Nephron (organoid): Measurements from ENCODE around the gene ELL.

Source experiments
- H3K27ac Mint-ChIP-seq, 3 experiments: 2 replicates each; pipeline ENCODE4 v1.8.0; 2020; ENCODE audit warnings: mixed read lengths in 3 of 3, mild to moderate bottlenecking in 2 of 3, moderate library complexity in 1 of 3
- H3K27me3 Mint-ChIP-seq: 2 replicates; pipeline ENCODE4 v1.8.0; 2021; ENCODE audit warnings: low read depth, mild to moderate bottlenecking, moderate library complexity, mixed read lengths
- H3K36me3 Mint-ChIP-seq: 2 replicates; pipeline ENCODE4 v1.8.0; 2020; ENCODE audit warnings: low read depth, mixed read lengths
- H3K4me1 Mint-ChIP-seq: 2 replicates; pipeline ENCODE4 v1.8.0; 2020; ENCODE audit warnings: mixed read lengths
- H3K4me3 Mint-ChIP-seq, 3 experiments: 2 replicates each; pipeline ENCODE4 v1.8.0; 2020; ENCODE audit warnings: mild to moderate bottlenecking in 3 of 3, mixed read lengths in 3 of 3, moderate library complexity in 2 of 3
- H3K9me3 Mint-ChIP-seq: 2 replicates; pipeline ENCODE4 v1.8.0; 2020; ENCODE audit warnings: mixed read lengths
- CTCF ChIP-seq, 3 experiments: fragments of 200-600 bp; sonication (generic); IDR thresholded peaks; one replicate each; pipeline ENCODE4 v1.5.0; 2021; ENCODE audit warnings: antibody characterized with exemption in 3 of 3; ENCODE audit not compliant: unreplicated experiment in 3 of 3

The ELL gene

DNA sequence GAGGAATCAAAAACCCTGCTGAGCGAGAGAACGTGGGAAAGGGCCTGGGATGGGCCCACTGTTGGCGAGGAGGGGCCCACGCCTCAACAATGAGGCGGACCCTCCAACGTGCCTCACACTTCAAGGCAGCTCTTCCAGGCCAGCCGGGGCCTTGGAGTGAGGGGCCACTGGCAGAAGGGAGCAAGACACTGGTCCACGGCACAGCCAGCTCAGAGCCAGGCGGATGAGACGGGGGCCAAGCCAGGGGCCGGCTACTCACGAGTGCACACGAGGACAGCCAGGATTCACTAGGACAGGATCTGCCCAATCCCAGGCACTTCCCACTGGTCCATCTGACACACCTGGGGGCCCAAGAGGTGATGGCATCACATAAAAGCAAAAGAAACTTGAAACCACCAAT is 20.5 kb downstream of the ELL start:
- TF ChIP-seq CTCF (IDR thresholded peaks at IDR 0.05; ENCODE audit: unreplicated experiment in 3 of 3) = no peak
- no peaks in the 10 kb centered on the region for H3K9me3 Mint-ChIP-seq
- no peaks in the 10 kb centered on the region for H3K36me3 Mint-ChIP-seq
- peaks cover 57% of the 10 kb centered on the region for H3K4me1 Mint-ChIP-seq
- H3K4me3 Mint-ChIP-seq = no peak overlapping the region
- no peaks in the 10 kb centered on the region for H3K27me3 Mint-ChIP-seq
- H3K27ac Mint-ChIP-seq = peak overlapping the region; percentile 4 to 69 (median 39)

DNA sequence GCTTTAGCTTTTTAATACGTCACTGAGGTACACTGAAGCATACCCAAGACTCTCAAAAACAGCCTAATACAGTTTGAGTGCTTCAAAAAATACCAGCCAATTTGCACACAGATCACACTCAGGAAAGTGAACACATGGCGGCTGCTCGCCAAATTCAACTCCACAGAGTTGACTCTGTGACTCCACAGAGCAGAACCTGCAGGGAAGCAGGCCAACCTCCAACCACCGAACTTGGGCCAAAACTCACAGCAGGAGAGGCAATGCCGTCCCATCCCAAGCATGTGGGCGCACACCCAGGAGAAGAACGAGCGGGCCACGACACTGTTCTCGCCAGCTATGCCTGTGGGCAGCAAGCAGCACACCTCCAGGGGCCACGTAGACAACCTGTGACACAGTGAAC is 21.1 kb downstream of the ELL start:
- Mint-ChIP-seq H3K4me3 (no peak overlapping the region), H3K36me3 (no peaks in the 10 kb centered on the region), H3K9me3 (no peaks in the 10 kb centered on the region), H3K4me1 (peaks cover 62% of the 10 kb centered on the region), H3K27me3 (no peaks in the 10 kb centered on the region), H3K27ac (peak overlapping the region; percentile 4 to 69 (median 39))
- no peak for TF ChIP-seq CTCF (IDR thresholded peaks at IDR 0.05; ENCODE audit: unreplicated experiment in 3 of 3)

DNA sequence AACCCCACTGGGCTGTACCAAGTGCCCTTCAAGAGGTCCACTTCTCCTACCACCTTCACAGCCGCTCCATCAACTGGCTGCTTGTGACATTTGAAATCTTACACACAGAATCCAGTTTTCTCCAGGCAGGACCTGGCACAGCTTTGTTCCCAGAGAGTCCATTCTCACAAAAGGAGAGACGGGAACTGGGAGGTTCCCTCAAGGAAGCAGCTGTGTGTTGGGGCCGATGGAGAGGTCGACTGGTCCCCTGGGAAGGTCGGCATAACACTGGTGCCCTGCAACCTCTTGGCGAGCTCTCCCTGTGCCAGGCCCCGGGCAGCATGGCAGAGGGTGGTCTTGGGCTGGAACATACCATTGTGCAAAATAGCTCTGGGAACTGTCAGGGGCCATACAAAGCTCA is 21.5 kb downstream of the ELL start:
- Mint-ChIP-seq H3K36me3 (no peaks in the 10 kb centered on the region), H3K27ac (peak overlapping the region in 1 of 3 experiments; percentile 4), H3K27me3 (no peaks in the 10 kb centered on the region)

DNA sequence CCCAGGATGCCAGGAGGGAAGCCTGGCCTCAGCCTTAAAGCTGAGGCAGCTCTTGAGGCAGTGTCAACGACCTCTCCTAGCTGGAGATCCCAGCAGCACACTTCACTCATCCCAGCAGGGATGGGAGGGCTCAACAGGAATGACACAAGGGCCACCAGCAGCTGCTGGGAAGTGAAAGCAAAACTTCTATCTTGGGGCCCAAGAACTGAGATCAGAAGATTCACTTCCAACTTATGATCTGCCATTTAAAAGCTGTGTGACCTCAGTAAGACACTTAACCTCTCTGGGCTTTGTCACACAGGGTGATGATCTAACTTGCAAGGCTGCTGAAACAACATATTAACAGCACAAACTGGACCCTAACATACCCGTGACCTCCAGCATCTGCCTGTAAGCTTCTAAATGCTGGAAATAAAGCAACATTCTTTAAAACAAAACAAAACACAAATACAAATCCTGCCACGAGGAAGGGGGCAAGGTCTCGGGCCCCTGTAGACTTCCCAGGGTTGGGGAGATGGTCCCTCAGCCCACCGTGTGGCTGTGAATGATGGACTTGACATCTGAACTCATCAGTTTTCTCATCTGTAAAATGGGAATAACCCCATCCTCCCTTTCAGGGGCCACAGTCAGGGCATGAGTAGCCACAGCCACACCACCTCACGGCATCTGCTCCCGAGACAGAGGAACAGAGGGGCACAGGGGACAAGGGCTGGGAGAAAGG is 22.7 kb downstream of the ELL start:
- Mint-ChIP-seq H3K4me1 (peaks cover 58% of the 10 kb centered on the region), H3K4me3 (no peak overlapping the region), H3K9me3 (no peaks in the 10 kb centered on the region), H3K36me3 (no peaks in the 10 kb centered on the region), H3K27ac (no peak overlapping the region), H3K27me3 (no peaks in the 10 kb centered on the region)
- TF ChIP-seq CTCF (IDR thresholded peaks at IDR 0.05; ENCODE audit: unreplicated experiment in 3 of 3) = no peak

More for the DNA sequence above, 21.5 kb downstream of the ELL start:
- no peak overlapping the region for H3K4me3 Mint-ChIP-seq
- no peak for TF ChIP-seq CTCF (IDR thresholded peaks at IDR 0.05; ENCODE audit: unreplicated experiment in 3 of 3)
- no peaks in the 10 kb centered on the region for H3K9me3 Mint-ChIP-seq
- H3K4me1 Mint-ChIP-seq = peaks cover 63% of the 10 kb centered on the region

- Mint-ChIP-seq H3K9me3 (no peaks in the 10 kb centered on the region), H3K27me3 (no peaks in the 10 kb centered on the region), H3K36me3 (no peaks in the 10 kb centered on the region), H3K27ac (peak overlapping the region in 1 of 3 experiments; percentile 28), H3K4me3 (no peak overlapping the region), H3K4me1 (peaks cover 49% of the 10 kb centered on the region)
- TF ChIP-seq CTCF (IDR thresholded peaks at IDR 0.05; ENCODE audit: unreplicated experiment in 3 of 3) = no peak
These were observed 25.0 kb downstream of the ELL start for GRCh38 chr19:18496980-18497256.
